ENCODE data around the gene CSRNP3.

The CSRNP3 gene

DNA sequence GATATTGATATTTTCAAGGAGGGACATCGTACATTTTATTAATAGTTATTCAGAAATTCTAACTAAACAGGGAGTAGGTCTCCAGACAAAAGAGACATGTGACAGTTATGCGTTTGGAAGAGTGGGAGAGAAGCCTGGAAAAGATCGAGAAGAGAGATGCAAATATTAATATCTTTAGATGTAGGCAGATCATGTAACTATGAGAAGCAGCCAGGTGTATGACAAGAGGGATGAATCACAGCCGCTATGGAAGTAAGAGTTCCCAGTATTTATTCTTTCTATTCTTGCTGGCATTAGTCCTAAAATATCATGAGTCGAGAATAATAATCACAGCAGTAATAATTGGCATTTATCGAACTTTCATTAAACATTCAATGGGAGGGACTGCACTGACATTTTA is 140.2 kb downstream of the CSRNP3 start:
- Histone ChIP-seq H3K4me2 (ENCODE audit: low read depth, low read length, poor library complexity, severe bottlenecking) (peak overlapping the region; percentile 75), H3K9ac (ENCODE audit: low read depth, low read length, poor library complexity, severe bottlenecking) (no peak overlapping the region), H3F3A (ENCODE audit: low read depth) (peaks cover 13% of the 10 kb centered on the region)

DNA sequence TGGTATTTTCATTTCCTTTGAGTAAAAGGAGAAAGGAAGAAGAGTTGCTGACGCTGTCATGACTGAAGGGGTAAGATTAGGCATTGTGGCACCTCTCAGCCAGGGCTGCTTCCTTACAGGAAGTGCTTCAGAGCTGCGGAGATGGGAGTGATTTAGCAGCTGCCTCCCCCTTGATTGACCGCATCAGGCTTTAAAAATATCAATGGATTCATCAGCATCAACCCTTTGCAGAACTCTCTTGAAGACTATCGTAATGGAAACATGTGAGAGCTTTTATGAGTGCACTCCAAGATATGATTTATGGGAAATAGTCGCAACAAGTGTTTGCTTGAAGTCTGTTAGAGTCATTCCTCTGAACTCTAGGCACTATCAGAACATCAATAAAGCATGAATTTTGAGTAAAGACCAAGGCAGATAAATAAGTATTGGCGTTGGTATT is 141.1 kb downstream of the CSRNP3 start:
- H3K9me3 ChIP-seq (ENCODE audit: insufficient read depth, low read depth, low read length) = no peaks in the 10 kb centered on the region
- H3K9me2 ChIP-seq (replicated peaks; ENCODE audit: low read depth, low read length) = no peaks in the 10 kb centered on the region
- peaks cover 13% of the 10 kb centered on the region for H3F3A ChIP-seq (ENCODE audit: low read depth)
- H3K36me3 ChIP-seq (ENCODE audit: insufficient read depth, low read length) = no peaks in the 10 kb centered on the region
- H3K9ac ChIP-seq (ENCODE audit: low read depth, low read length, poor library complexity, severe bottlenecking) = no peak overlapping the region
- H3K4me1 ChIP-seq (ENCODE audit: insufficient read depth, low read length, poor library complexity, severe bottlenecking) = peaks cover 30% of the 10 kb centered on the region
- TF ChIP-seq EZH2phosphoT487 (IDR thresholded peaks at IDR 0.05; ENCODE audit: borderline replicate concordance) = peak; percentile 60; the same call in 1 of the 2 replicates
- TF ChIP-seq, protein P1, sequence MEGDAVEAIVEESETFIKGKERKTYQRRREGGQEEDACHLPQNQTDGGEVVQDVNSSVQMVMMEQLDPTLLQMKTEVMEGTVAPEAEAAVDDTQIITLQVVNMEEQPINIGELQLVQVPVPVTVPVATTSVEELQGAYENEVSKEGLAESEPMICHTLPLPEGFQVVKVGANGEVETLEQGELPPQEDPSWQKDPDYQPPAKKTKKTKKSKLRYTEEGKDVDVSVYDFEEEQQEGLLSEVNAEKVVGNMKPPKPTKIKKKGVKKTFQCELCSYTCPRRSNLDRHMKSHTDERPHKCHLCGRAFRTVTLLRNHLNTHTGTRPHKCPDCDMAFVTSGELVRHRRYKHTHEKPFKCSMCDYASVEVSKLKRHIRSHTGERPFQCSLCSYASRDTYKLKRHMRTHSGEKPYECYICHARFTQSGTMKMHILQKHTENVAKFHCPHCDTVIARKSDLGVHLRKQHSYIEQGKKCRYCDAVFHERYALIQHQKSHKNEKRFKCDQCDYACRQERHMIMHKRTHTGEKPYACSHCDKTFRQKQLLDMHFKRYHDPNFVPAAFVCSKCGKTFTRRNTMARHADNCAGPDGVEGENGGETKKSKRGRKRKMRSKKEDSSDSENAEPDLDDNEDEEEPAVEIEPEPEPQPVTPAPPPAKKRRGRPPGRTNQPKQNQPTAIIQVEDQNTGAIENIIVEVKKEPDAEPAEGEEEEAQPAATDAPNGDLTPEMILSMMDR (conservative IDR thresholded peaks at IDR 0.05; ENCODE audit: low read length) = no peak
- H3K4me2 ChIP-seq (ENCODE audit: low read depth, low read length, poor library complexity, severe bottlenecking) = peak overlapping the region; percentile 75
- H3K79me2 ChIP-seq (ENCODE audit: insufficient read depth, low read length) = no peaks in the 10 kb centered on the region
- H3K4me3 ChIP-seq (ENCODE audit: low read length, poor library complexity, severe bottlenecking) = peak overlapping the region; percentile 49
- no peaks in the 10 kb centered on the region for H4K20me1 ChIP-seq (ENCODE audit: insufficient read depth, low read length, poor library complexity, severe bottlenecking)
- H3K27me3 ChIP-seq (ENCODE audit: insufficient read depth, low read length, poor library complexity, severe bottlenecking) = no peaks in the 10 kb centered on the region
- no peak overlapping the region for H2AFZ ChIP-seq (ENCODE audit: low read length)

More for the DNA sequence above, 140.2 kb downstream of the CSRNP3 start:
- Histone ChIP-seq H3K27me3 (ENCODE audit: insufficient read depth, low read length, poor library complexity, severe bottlenecking) (no peaks in the 10 kb centered on the region), H3K4me1 (ENCODE audit: insufficient read depth, low read length, poor library complexity, severe bottlenecking) (peaks cover 30% of the 10 kb centered on the region), H3K4me3 (ENCODE audit: low read length, poor library complexity, severe bottlenecking) (peak overlapping the region; percentile 36), H3K36me3 (ENCODE audit: insufficient read depth, low read length) (no peaks in the 10 kb centered on the region), H3K79me2 (ENCODE audit: insufficient read depth, low read length) (no peaks in the 10 kb centered on the region), H3K9me3 (ENCODE audit: insufficient read depth, low read depth, low read length) (no peaks in the 10 kb centered on the region), H4K20me1 (ENCODE audit: insufficient read depth, low read length, poor library complexity, severe bottlenecking) (no peaks in the 10 kb centered on the region), H2AFZ (ENCODE audit: low read length) (no peak overlapping the region), H3K9me2 (replicated peaks; ENCODE audit: low read depth, low read length) (no peaks in the 10 kb centered on the region)
- no peak for TF ChIP-seq EZH2phosphoT487 (IDR thresholded peaks at IDR 0.05; ENCODE audit: borderline replicate concordance)
- TF ChIP-seq, protein P1 (conservative IDR thresholded peaks at IDR 0.05; ENCODE audit: low read length) = no peak

DNA sequence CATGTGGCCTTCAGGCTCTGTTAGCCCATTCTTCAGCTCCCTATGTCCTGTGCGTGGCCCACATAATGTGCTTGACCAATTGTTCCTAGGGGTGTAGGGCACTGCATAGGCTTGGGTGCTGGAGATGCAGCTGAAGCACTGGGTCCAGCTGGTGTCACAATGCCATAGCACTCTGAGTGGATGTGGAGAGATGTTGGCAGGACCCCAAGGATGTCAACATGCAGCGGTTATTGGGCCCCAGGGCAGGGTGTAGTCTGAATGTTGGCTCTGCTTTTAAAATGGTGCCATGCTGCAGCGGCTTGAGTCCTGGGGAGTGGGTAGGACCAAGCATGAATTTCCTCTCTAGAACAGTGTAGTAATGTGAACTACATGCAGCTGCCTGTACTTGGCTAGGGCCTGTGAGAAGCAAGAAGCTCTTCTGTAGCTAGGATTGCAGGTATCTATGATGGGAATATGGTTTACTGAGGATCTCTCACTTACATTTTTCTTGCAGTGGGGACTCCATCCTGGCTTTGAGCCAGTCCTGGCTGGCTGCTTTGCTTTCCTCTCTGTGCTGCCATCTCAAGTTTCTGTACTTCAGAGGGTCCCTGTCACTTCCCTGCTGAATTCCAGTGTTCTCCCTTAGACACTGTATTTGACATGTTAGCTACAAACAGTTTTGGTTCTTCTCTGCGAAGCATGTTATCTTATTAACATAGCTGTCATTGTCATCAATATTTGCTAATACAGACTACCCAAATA is 148.4 kb downstream of the CSRNP3 start:
- Histone ChIP-seq H3K36me3 (ENCODE audit: insufficient read depth, low read length) (no peaks in the 10 kb centered on the region), H3K9ac (ENCODE audit: low read depth, low read length, poor library complexity, severe bottlenecking) (no peak overlapping the region), H3K9me3 (ENCODE audit: insufficient read depth, low read depth, low read length) (peaks cover 15% of the 10 kb centered on the region), H3K9me2 (replicated peaks; ENCODE audit: low read depth, low read length) (no peaks in the 10 kb centered on the region), H3K4me3 (ENCODE audit: low read length, poor library complexity, severe bottlenecking) (no peak overlapping the region), H3K4me2 (ENCODE audit: low read depth, low read length, poor library complexity, severe bottlenecking) (no peak overlapping the region), H3F3A (ENCODE audit: low read depth) (no peaks in the 10 kb centered on the region), H4K20me1 (ENCODE audit: insufficient read depth, low read length, poor library complexity, severe bottlenecking) (no peaks in the 10 kb centered on the region), H3K27me3 (ENCODE audit: insufficient read depth, low read length, poor library complexity, severe bottlenecking) (no peaks in the 10 kb centered on the region), H3K79me2 (ENCODE audit: insufficient read depth, low read length) (no peaks in the 10 kb centered on the region), H3K4me1 (ENCODE audit: insufficient read depth, low read length, poor library complexity, severe bottlenecking) (peaks cover 12% of the 10 kb centered on the region), H2AFZ (ENCODE audit: low read length) (no peak overlapping the region)
- TF ChIP-seq EZH2phosphoT487 (IDR thresholded peaks at IDR 0.05; ENCODE audit: borderline replicate concordance) = no peak
- TF ChIP-seq, protein P1 (conservative IDR thresholded peaks at IDR 0.05; ENCODE audit: low read length) = no peak

Measured in Loucy (cell line).